ENCODE results near the gene GPN1.

GPN1 gene

GRCh38 chr2:27687232-27687631 is 58.4 kb downstream of the GPN1 start:
- H3K4me3 ChIP-seq (ENCODE audit: low read length in 2 of 2), result no peak overlapping the region
- no peak overlapping the region for H3K9ac ChIP-seq (ENCODE audit: low read depth in 1 of 2, low read length in 2 of 2)
- H3K36me3 ChIP-seq (ENCODE audit: control insufficient read depth in 2 of 2, insufficient read depth in 2 of 2, low read length in 2 of 2), result peaks cover 20 to 32% of the 10 kb centered on the region in 2 donors
- no peaks in the 10 kb centered on the region for H3K9me3 ChIP-seq (ENCODE audit: control insufficient read depth in 2 of 2, low read length in 2 of 2)
- H3K4me1 ChIP-seq (ENCODE audit: control insufficient read depth in 2 of 2, insufficient read depth in 2 of 2, low read length in 2 of 2), result peaks cover 0 to 9% of the 10 kb centered on the region in 2 donors
- no peaks in the 10 kb centered on the region for H3K27me3 ChIP-seq (ENCODE audit: control insufficient read depth in 2 of 2, insufficient read depth in 2 of 2, low read length in 2 of 2)
- H3K27ac ChIP-seq (ENCODE audit: low read depth in 2 of 2, low read length in 2 of 2), result no peak overlapping the region

GRCh38 chr2:27689424-27689823 is 60.6 kb downstream of the GPN1 start:
- peaks cover 24 to 28% of the 10 kb centered on the region in 2 donors for H3K36me3 ChIP-seq (ENCODE audit: control insufficient read depth in 2 of 2, insufficient read depth in 2 of 2, low read length in 2 of 2)
- H3K27ac ChIP-seq (ENCODE audit: low read depth in 2 of 2, low read length in 2 of 2), result no peak overlapping the region
- no peak overlapping the region for H3K4me3 ChIP-seq (ENCODE audit: low read length in 2 of 2)
- no peak overlapping the region for H3K9ac ChIP-seq (ENCODE audit: low read depth in 1 of 2, low read length in 2 of 2)
- H3K27me3 ChIP-seq (ENCODE audit: control insufficient read depth in 2 of 2, insufficient read depth in 2 of 2, low read length in 2 of 2), result no peaks in the 10 kb centered on the region
- H3K4me1 ChIP-seq (ENCODE audit: control insufficient read depth in 2 of 2, insufficient read depth in 2 of 2, low read length in 2 of 2), result no peaks in the 10 kb centered on the region
- no peaks in the 10 kb centered on the region for H3K9me3 ChIP-seq (ENCODE audit: control insufficient read depth in 2 of 2, low read length in 2 of 2)

- H3K4me3 ChIP-seq (ENCODE audit: low read length in 2 of 2), result no peak overlapping the region
- H3K9ac ChIP-seq (ENCODE audit: low read depth in 1 of 2, low read length in 2 of 2), result no peak overlapping the region
- no peaks in the 10 kb centered on the region for H3K27me3 ChIP-seq (ENCODE audit: control insufficient read depth in 2 of 2, insufficient read depth in 2 of 2, low read length in 2 of 2)
- no peak overlapping the region for H3K27ac ChIP-seq (ENCODE audit: low read depth in 2 of 2, low read length in 2 of 2)
- H3K36me3 ChIP-seq (ENCODE audit: control insufficient read depth in 2 of 2, insufficient read depth in 2 of 2, low read length in 2 of 2), result peaks cover 24 to 26% of the 10 kb centered on the region in 2 donors
- no peaks in the 10 kb centered on the region for H3K9me3 ChIP-seq (ENCODE audit: control insufficient read depth in 2 of 2, low read length in 2 of 2)
- H3K4me1 ChIP-seq (ENCODE audit: control insufficient read depth in 2 of 2, insufficient read depth in 2 of 2, low read length in 2 of 2), result no peaks in the 10 kb centered on the region
Observed at GRCh38 chr2:27690052-27690451, 61.2 kb downstream of the GPN1 start.

- no peak overlapping the region for H3K9ac ChIP-seq (ENCODE audit: low read depth in 1 of 2, low read length in 2 of 2)
- no peak overlapping the region for H3K4me3 ChIP-seq (ENCODE audit: low read length in 2 of 2)
- no peaks in the 10 kb centered on the region for H3K9me3 ChIP-seq (ENCODE audit: control insufficient read depth in 2 of 2, low read length in 2 of 2)
- H3K27ac ChIP-seq (ENCODE audit: low read depth in 2 of 2, low read length in 2 of 2), result no peak overlapping the region
- H3K27me3 ChIP-seq (ENCODE audit: control insufficient read depth in 2 of 2, insufficient read depth in 2 of 2, low read length in 2 of 2), result no peaks in the 10 kb centered on the region
- peaks cover 10 to 13% of the 10 kb centered on the region in 2 donors for H3K36me3 ChIP-seq (ENCODE audit: control insufficient read depth in 2 of 2, insufficient read depth in 2 of 2, low read length in 2 of 2)
- H3K4me1 ChIP-seq (ENCODE audit: control insufficient read depth in 2 of 2, insufficient read depth in 2 of 2, low read length in 2 of 2), result no peaks in the 10 kb centered on the region
Observed at GRCh38 chr2:27697660-27698059, 68.8 kb downstream of the GPN1 start.
